Dermis lymphatic vessel endothelial cell (primary cell): ENCODE results near the gene ADARB1. TPM values are rescaled to one million over a fixed set of nuclear protein-coding genes. Genes with fewer than 3 reads are reported as not detected.

ENCODE experiments used
- total RNA-seq: library from RNA; depleted of rRNA; stranded (reverse); fragments of >200 nt; gene quantifications from 2 replicates; pipeline ENCODE4 v1.2.1, GENCODE V29; 2014

Gene ADARB1
- 20.2 and 21.2 TPM in 2 replicates for total RNA-seq

GRCh38 chr21:45074048-45074817, at the start of gene ADARB1:
Gene ADARB1, plus strand, starts transcription at chr21:45074580. Its CDS starts 97,077 bp downstream, at chr21:45171657.

Other genes starting within 250 kb of the ADARB1 start
- gene PTTG1IP, start 200.9 kb upstream of the ADARB1 start, total RNA-seq, result 295 and 351 TPM in 2 replicates
- 0.11 and 0.43 TPM in 2 replicates for gene ITGB2, start 153.7 kb upstream of the ADARB1 start, total RNA-seq
- gene SLX9, start 134.6 kb upstream of the ADARB1 start, total RNA-seq, result 14.5 and 18.2 TPM in 2 replicates
- gene POFUT2, start 213.3 kb downstream of the ADARB1 start, total RNA-seq, result 14.8 and 20.3 TPM in 2 replicates